Measurements from ENCODE around the gene TBC1D13. TPM values are rescaled to one million over a fixed set of nuclear protein-coding genes. Genes with fewer than 3 reads are reported as not detected.

Gene TBC1D13
- total and polyA plus RNA-seq, 2 donors (not counting 1 experiment from before 2014, with no cell fraction given): 28.8 to 29.1 TPM

- TF ChIP-seq EZH2 (IDR thresholded peaks at IDR 0.05; ENCODE audit: borderline replicate concordance, insufficient read depth, low read depth, low read length, poor library complexity, severe bottlenecking) (no peak), CTCF (IDR thresholded peaks at IDR 0.05) (no peak)
- H3K4me1 ChIP-seq (ENCODE audit: control insufficient read depth in 2 of 2, insufficient read depth in 2 of 2, low read length in 2 of 2): no peaks in the 10 kb centered on the region
- intact Hi-C loops (cut with micrococcal nuclease): no loop called here
- no peak overlapping the region for H3K4me3 ChIP-seq (ENCODE audit: control extremely low read depth in 1 of 5, extremely low read depth in 1 of 5, insufficient read depth in 1 of 5, low read depth in 2 of 5, low read length in 4 of 5)
- no peaks in the 10 kb centered on the region for H3K27me3 ChIP-seq (replicated peaks in 1 of 4; ENCODE audit: control extremely low read depth in 1 of 4, control insufficient read depth in 3 of 4, insufficient read depth in 4 of 4, low read length in 3 of 4)
- 96% methylated on average over 18 of the region's 20 CpGs for WGBS (ENCODE audit: insufficient coverage)
- H4K20me1 ChIP-seq (ENCODE audit: control insufficient read depth, insufficient read depth, low read length, poor library complexity, severe bottlenecking): no peaks in the 10 kb centered on the region
- CTCF ChIA-PET: no interaction called here
- POLR2A ChIA-PET: no interaction called here
- DNase-seq (no peak), ATAC-seq (ENCODE audit: low read depth) (no peak)
- Mint-ChIP-seq H3K4me1 (no peaks in the 10 kb centered on the region), H3K27me3 (no peaks in the 10 kb centered on the region), H3K9me3 (ENCODE audit: insufficient read depth) (no peaks in the 10 kb centered on the region), H3K4me3 (no peak overlapping the region), H3K27ac (no peak overlapping the region)
- peaks cover 0 to 3% (median 0%) of the 10 kb centered on the region in 3 donors for H3K9me3 ChIP-seq (ENCODE audit: control extremely low read depth in 1 of 3, control insufficient read depth in 2 of 3, insufficient read depth in 1 of 3, low read length in 2 of 3)
- no peak overlapping the region for H3K27ac ChIP-seq (ENCODE audit: low read length in 2 of 2)
- H3K36me3 ChIP-seq (replicated peaks in 1 of 2; ENCODE audit: control extremely low read depth in 1 of 2, control insufficient read depth in 1 of 2, extremely low read depth in 1 of 2, insufficient read depth in 2 of 2, low read length in 1 of 2): peaks cover under 1 to 24% of the 10 kb centered on the region in 2 experiments
- H3K9ac ChIP-seq (ENCODE audit: low read length): no peak overlapping the region
- H2AFZ ChIP-seq (ENCODE audit: insufficient read depth, low read depth, low read length, poor library complexity, severe bottlenecking): no peak overlapping the region
- H3K79me2 ChIP-seq (ENCODE audit: control insufficient read depth, insufficient read depth, low read length): no peaks in the 10 kb centered on the region
- H3K4me2 ChIP-seq (replicated peaks; ENCODE audit: low read depth, low read length, poor library complexity, severe bottlenecking): no peak overlapping the region
Observed at GRCh38 chr9:128742401-128742800, 44.7 kb upstream of the TBC1D13 start.

- CTCF ChIA-PET: no interaction called here
- Mint-ChIP-seq H3K27ac (no peak overlapping the region), H3K27me3 (no peaks in the 10 kb centered on the region), H3K4me1 (no peaks in the 10 kb centered on the region), H3K4me3 (no peak overlapping the region), H3K9me3 (ENCODE audit: insufficient read depth) (no peaks in the 10 kb centered on the region)
- H3K27ac ChIP-seq (ENCODE audit: low read length in 2 of 2): no peak overlapping the region
- H3K4me1 ChIP-seq (ENCODE audit: control insufficient read depth in 2 of 2, insufficient read depth in 2 of 2, low read length in 2 of 2): no peaks in the 10 kb centered on the region
- DNase-seq: no peak
- TF ChIP-seq CTCF (IDR thresholded peaks at IDR 0.05): no peak
- TF ChIP-seq EZH2 (IDR thresholded peaks at IDR 0.05; ENCODE audit: borderline replicate concordance, insufficient read depth, low read depth, low read length, poor library complexity, severe bottlenecking): no peak
- H2AFZ ChIP-seq (ENCODE audit: insufficient read depth, low read depth, low read length, poor library complexity, severe bottlenecking): no peak overlapping the region
- H3K4me3 ChIP-seq (ENCODE audit: control extremely low read depth in 1 of 5, extremely low read depth in 1 of 5, insufficient read depth in 1 of 5, low read depth in 2 of 5, low read length in 4 of 5): no peak overlapping the region
- H3K4me2 ChIP-seq (replicated peaks; ENCODE audit: low read depth, low read length, poor library complexity, severe bottlenecking): no peak overlapping the region
- intact Hi-C loops (cut with micrococcal nuclease): no loop called here
- no CpG with 5 or more reads among the region's 1 CpG for WGBS (ENCODE audit: insufficient coverage)
- POLR2A ChIA-PET: interaction anchor here (0.8 kb wide), 1 partner anchor 74 kb away, joined by 3 read pairs; no protein-coding TSS in a partner anchor
- no peak for ATAC-seq (ENCODE audit: low read depth)
- H3K9me3 ChIP-seq (ENCODE audit: control extremely low read depth in 1 of 3, control insufficient read depth in 2 of 3, insufficient read depth in 1 of 3, low read length in 2 of 3): peaks cover 0 to 3% (median 0%) of the 10 kb centered on the region in 3 donors
- no peaks in the 10 kb centered on the region for H4K20me1 ChIP-seq (ENCODE audit: control insufficient read depth, insufficient read depth, low read length, poor library complexity, severe bottlenecking)
- no peak overlapping the region for H3K9ac ChIP-seq (ENCODE audit: low read length)
- H3K36me3 ChIP-seq (replicated peaks in 1 of 2; ENCODE audit: control extremely low read depth in 1 of 2, control insufficient read depth in 1 of 2, extremely low read depth in 1 of 2, insufficient read depth in 2 of 2, low read length in 1 of 2): peaks cover 0 to 22% of the 10 kb centered on the region in 2 experiments
- no peaks in the 10 kb centered on the region for H3K27me3 ChIP-seq (replicated peaks in 1 of 4; ENCODE audit: control extremely low read depth in 1 of 4, control insufficient read depth in 3 of 4, insufficient read depth in 4 of 4, low read length in 3 of 4)
- H3K79me2 ChIP-seq (ENCODE audit: control insufficient read depth, insufficient read depth, low read length): no peaks in the 10 kb centered on the region
Observed at GRCh38 chr9:128743421-128743820, 43.6 kb upstream of the TBC1D13 start.

Measured in B cell (primary cell).